Stimulated activated CD4-positive, alpha-beta T cell treated with anti-CD3 and anti-CD28 coated beads, Interleukin-4, amount 100 ng/mL, for 48 hours (primary cell): ENCODE results near the gene AHCYL1.

Source experiments
- DNase-seq, 2 donors: peaks; one replicate each; pipeline ENCODE4 v3.0.0-alpha.2; 2020; ENCODE audit warnings: low read depth in 2 of 2

Gene AHCYL1

DNA sequence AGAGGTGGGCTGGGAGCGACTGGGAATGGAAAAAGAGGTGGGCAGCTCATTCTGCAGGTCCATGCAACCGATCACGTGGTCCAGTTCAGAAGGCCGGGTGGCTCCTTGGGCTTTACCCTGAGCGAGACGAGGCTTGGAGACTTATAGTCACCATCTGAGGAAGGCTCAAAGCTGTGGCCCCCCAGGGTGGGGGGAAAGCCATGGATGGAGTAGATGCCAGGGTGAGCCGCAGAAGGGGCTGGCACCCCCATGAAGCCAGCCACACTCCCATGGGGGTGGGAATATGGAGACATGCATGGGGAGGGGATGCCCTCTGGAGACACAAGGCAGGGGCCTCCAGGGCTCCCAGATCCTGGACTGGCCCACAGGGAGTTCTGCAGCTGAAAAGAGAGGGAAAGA is 76.1 kb downstream of the AHCYL1 start:
- no peak for DNase-seq

DNA sequence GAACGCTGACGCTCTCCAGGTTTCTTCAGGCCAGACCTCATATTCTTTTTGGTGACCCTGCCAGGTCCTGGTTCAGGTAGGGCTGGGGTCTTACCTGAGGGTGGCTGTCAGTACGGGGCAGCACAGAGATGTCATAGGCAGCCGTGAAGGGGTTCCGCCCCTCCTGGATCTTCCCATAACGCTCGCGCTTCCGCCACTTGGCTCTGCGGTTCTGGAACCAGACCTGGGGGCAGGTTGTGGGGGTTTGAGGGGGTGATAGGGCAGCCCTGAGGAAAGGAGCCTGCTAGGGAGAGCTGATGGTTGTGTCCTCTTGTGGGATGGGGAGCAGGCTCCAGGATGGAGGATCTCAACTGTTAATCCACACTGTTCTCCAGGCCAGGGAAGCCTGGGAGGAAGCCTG is 76.8 kb downstream of the AHCYL1 start:
- no peak for DNase-seq

DNA sequence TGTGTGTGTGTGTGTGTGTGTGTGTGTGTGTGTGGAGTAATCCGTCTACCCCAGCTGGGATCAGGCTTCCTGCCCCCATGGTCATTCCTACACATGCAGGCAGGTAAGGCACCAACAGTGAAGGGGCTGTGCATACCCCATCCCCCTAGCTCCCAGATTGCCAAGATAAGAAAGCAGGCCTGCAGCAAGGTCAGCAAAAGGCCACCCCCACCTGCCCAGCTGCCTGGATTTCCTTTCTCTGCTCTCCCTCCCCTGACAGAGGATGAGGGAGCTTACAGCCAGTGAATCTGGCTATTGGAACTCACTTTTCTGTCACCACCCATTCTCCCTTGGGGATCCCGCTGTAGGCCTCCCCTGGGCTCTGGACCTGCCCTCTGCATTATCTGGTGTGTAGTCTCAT is 78.0 kb downstream of the AHCYL1 start:
- DNase-seq, result no peak

DNA sequence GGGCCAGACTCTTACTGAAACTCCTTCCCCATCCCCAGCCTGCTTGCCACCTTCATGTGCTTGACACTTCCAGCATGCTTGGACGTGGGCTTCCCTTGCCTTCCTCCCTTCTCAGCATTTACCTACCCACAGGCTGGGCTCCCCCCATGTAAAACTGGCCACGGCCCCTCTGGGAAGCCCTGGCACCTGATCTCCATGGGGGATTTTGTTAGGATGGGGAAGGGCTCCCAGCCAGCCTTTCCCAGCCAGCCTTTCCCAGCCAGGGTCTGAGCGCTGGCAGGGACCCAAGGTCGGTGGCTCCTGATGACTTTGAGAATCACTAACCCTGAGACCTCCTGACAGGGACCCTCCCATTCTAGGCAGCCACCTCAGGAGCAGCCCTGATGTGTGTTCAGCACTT is 79.2 kb downstream of the AHCYL1 start:
- no peak for DNase-seq

DNA sequence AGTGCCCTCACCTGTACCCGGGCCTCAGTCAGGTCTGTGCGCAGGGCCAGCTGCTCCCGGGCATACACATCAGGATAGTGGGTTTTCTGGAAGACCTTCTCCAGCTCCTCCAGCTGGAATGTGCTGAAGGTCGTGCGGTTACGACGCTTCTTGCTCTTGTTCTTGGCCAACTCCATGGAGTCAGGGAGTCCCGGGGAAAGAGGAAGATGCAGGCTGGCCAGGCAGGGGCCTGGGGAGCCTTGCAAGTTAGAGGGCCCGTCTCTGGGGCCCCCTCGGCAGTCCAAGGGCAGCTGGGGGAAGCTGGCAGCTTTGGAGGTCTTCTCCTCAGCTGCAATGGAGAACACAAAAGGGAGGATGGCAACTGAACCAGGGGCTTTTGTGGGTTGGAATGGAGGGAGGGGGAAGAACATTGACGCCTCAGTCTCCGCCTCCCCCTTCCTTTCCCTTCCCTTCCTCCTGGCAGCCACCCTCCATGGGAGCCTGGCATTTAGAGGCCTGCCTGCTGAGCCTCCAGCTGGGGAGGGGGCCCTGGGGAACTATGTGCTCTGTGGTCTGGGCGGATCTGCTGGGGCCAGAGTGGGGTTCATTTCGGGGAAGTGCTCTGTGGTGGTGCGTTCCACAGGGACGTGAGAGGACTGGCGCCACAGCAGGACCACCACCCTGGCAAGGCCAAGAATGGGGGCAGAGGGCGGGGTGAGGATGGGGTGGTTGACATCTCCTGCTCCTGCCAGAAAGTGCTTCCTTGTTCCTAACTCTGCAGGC is 80.2 kb downstream of the AHCYL1 start:
- no peak for DNase-seq

DNA sequence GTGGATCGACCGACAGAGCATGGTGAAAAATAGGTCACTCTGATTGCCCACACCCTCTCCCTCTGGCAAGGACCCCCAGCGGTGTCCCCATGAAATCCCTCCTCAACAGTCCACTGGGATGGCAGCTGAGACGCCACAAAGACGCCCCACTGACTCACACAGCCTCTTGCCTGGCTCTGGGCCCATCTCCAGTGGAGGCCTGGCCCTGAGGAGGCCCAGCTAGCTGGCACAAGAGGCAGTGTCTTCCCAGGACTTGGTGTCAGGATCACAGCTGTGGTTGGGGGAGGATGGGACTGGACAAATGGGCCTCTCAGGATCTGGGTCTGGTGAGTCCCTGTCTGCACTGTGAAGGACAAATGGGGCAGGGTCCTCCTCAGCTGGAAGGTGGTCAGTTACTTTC is 81.3 kb downstream of the AHCYL1 start:
- no peak for DNase-seq

DNA sequence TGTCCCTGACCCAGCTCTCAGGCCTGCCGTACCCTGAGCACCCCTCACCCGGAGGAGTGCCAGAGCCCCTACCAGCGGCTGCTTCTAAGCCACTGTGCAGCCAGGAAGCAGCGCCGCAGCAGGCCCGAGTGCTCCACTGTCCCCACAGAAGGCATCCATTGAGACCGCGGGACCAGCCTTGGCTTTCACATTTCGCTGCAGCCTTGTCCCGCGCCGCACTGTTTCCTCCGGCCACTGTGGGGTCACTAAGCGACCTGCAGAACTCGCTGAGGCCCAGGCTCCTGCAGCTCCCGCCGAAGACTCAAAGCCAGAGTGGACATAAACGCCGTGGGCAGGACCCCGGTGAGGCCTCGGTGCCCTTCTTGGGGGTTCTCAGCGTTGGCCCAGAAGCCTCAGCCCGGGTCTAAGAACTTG is 82.9 kb downstream of the AHCYL1 start:
- DNase-seq, result no peak

DNA sequence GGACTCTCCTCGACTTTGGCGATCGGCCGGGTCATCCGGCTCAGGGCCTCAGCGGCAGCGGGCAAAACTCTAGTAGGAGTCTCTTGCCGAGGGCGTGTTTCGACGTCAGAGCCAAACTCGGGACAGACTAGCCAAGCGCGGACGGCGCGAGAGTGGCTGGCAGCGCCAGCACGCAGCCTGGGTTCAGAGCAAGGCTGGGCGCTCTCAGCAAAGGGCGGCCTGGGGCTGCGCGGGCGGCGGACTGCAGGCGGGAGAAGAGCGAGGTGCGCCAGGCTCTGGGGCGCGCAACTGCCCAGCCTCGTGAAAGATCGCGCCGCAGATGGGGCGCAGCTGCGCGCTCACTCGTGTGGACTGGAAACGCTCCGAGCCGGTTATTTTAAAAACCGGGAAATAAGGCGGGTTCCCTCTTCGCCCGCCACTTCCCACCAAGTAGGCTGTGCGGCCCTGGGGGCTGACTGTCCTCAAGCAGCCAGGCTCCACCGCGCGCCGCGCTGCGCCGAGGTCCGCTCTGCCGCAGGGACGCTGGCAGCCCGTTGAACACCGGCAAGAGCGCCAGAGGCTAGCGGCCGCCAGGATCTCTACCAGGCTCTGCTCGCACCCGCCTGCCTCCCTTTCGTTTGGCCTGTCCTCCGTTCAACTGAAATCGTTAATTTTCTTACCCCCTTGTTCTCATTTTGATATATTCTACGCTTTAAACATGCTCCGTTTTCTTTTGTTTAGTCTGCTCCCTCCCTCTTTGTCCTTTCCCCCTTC is 83.5 kb downstream of the AHCYL1 start:
- DNase-seq, result no peak

DNA sequence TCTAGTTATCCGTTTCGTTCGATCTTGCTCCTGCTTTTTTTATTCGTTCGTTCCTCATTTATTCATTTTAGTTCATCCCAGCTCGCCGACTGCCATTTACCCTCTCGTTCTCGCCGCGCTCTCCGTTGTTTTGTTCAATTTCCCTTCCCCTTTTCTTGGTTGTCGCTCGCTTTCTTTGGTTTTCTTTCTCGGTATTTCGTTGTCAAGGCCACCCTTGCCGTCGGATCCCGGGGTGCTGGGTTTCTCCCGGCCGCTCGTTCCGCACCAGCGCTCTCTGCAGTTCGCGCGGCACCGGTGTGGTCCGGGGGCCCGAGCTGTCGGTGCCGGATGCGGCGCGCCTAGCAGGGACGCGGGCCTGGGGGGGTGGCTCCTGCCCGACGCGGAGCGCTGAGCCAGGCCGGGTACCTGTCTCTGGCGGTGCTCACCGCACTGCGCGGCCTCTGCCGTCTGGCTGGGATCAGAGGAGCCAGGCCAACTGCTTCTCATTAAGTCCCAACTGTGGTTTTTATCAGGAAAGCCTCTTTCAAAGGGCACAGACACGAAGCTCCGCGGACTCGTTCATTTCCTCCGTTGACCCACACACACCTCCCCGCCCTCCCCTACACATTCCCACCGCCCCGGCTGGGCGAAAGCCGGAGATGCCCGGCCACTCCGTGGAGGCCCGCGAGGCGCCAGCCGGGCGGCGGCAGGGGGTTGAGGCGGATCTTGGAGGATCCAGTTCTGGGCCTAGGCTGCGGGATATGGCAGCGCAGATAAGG is 84.3 kb downstream of the AHCYL1 start:
- DNase-seq, result no peak

DNA sequence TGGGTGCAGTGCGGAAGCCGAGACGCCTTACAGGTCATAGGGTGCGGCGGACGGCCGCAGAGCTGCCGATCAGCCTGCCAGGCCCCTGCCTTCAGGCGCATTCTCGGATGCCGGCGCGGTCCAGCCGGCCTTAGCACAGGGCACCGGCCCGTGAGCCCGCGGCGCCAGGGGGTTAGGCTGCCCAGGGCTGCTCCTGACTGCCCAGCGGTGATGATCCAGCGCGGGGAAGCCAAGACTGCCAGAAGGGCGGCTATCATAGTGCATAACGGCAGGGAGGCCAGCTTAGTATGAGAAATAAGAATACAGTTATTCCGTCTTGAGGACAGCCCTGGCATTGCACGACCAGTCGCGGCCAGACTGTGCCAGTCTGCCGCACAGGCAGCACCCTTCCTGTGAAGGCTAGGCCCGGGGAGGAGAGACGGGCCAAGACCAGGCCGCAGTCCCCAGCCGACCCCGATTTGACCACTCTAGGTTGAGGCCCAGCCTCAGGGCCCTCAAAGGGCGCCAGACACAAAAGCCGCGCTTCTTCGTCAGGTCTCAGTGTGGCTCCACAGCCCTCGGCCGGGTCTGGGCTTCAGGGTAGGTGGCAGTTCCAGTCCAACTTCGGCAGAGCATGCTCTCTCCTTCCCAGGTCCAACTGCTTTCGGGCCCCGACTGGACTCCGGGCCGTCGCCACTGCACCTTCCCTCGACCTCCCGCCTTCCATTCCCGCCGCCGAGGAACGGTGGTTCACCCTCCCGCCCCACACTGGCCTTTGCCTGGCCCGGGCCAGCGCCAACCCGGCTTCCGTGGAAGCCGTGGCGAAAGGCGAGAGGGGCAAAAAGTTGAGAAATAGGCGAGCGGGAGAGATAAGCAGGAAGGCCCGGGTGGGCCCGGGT is 85.1 kb downstream of the AHCYL1 start:
- no peak for DNase-seq

DNA sequence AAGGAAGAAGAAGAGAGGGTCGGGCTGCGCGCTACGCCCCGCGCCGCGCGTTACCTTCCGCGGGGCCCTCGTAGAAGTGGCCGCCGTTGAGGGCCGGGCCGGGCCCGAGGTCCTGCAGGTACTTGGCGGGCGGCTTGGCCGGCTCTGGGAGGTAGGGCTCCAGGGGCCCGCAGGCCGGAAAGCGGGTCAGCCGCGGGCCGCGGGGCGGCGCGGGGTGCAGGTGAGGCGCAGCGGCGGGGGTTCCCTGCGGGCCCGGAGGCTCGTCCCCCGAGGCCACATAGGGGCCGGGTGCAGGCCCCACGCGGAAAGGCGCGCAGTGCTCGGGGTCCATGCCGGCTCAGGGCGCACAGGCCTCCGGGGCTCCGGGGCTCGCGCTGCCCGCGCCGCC is 85.7 kb downstream of the AHCYL1 start:
- no peak for DNase-seq

DNA sequence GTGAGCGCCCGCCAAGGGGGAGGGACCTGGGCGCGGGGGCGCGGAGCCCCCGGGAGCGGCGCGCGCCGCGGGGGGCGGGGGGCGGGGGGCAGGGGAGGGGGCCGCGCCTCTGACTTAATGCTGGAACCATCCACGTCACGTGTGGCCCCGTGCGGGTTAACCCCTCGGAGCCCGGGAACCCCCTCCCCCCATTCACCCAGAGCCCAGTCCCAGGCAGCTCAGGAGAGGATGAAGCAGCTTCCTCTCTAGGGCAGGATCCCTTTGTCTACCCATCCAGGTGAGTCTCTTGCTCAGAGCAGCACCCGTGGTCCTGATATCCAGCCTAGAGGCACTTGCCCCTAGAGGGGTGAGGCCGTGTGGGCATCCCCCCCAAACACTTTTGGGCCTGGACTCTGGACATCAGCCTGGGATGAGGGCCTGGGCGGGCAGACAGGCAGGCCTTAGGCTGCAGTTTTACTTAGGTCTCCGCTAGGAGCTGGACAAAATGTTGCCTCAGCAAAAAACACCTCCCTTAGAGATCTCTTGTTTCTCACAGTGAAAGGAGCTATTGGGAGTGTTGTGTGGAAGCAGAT is 86.2 kb downstream of the AHCYL1 start, which contains the start of gene ALX3:
TSS of gene ALX3 (minus strand) at position 2 of the 572 bp plus-strand sequence. CDS start 60 bp downstream, outside the sequence.
- DNase-seq, result no peak
